Peyer's patch (tissue), 4 donors: ENCODE results near the gene RNH1. TPM values are rescaled to one million over a fixed set of nuclear protein-coding genes. Genes with fewer than 3 reads are reported as not detected.

Source experiments
- DNase-seq, 3 donors: peaks; one replicate each; pipeline ENCODE4 v3.0.0-alpha.2; 2017 to 2019
- H3K27ac ChIP-seq, 4 donors: fragments of 200-600 bp; sonication (generic); one replicate each; pipeline ENCODE4 v1.5.1; 2016 to 2019
- H3K27me3 ChIP-seq, 2 donors: fragments of 200-600 bp; sonication (generic); one replicate each; pipeline ENCODE4 v1.5.1; 2019
- H3K36me3 ChIP-seq, 3 donors: fragments of 200-600 bp; sonication (generic); one replicate each; pipeline ENCODE4 v1.5.1; 2016 to 2019
- H3K4me1 ChIP-seq, 4 donors: fragments of 200-600 bp; sonication (generic); one replicate each; pipeline ENCODE4 v1.5.1; 2016 to 2019
- H3K4me3 ChIP-seq, 4 donors: fragments of 200-600 bp; sonication (generic); 1 replicate in 3 of 4; 2 replicates in 1 of 4; pipeline ENCODE4 v1.5.1; 2016 to 2019; ENCODE audit warnings: mild to moderate bottlenecking in 1 of 4
- H3K9me3 ChIP-seq, 4 donors: fragments of 200-600 bp; sonication (generic); one replicate each; pipeline ENCODE4 v1.5.1; 2016 to 2019; ENCODE audit warnings: mild to moderate bottlenecking in 1 of 4
- CTCF ChIP-seq, 6 experiments: fragments of 450-650 bp in 4 of 6; fragments of 200-600 bp in 2 of 6; sonication (generic) in 1 of 6; IDR thresholded peaks; one replicate each; pipeline ENCODE4 v1.5.1; 2017 to 2019; ENCODE audit warnings: antibody characterized with exemption in 6 of 6, mild to moderate bottlenecking in 3 of 6, moderate library complexity in 1 of 6
- POLR2A ChIP-seq, 2 donors: fragments of 450-650 bp; IDR thresholded peaks; one replicate each; pipeline ENCODE4 v1.5.1; 2017; ENCODE audit warnings: antibody characterized with exemption in 2 of 2, mild to moderate bottlenecking in 2 of 2, moderate library complexity in 2 of 2
- total RNA-seq, 4 donors: library from RNA; depleted of rRNA; stranded (reverse); fragments of >200 nt; gene quantifications; one replicate each; pipeline ENCODE4 v1.1.0, GENCODE V29; 2016

The RNH1 gene
- total RNA-seq, 4 donors from 2014 or later = 130 to 157 (median 137) TPM

DNA sequence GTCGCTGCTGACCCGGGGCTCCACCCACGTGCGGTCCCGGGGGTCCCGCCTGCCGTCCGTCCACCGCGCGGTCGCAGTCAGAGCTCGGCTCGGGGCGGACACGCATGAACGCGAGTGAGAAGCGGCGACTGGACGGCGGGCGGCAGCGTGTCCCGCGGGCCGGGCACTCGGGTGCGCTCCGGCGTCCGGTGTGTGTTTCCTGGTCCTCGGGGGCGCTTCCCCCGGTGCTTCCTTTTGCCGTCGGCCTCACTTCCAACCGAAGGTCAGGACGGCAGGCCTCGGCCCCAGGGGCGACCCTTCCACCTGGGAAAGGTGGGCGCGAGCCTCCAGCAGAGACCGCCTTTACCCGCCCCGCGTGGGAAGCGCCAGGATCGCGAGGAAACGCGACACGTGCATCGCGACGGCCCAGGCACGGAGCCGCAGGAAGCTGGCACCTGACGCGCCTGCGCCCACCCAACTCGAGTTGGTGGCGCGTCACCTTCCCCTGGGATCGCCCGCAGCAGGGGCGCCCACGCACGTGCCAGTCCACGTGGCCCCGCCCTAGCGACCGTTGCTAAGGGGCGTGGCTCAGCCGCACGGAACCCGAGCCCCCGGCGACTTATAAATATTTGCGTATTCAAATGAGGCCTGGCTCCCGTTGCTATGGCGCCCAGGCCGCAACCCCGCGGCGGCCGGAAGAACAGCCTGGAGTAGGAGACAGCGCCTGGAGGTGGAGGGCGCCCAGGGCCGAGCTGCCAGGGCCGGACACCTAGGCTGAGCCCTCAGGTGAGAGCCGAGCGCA lies 30.0 kb upstream of the RNH1 start, which contains the start of gene LRRC56:
Gene LRRC56, plus strand, starts transcription at position 687 of the 781 bp plus-strand sequence. CDS start 3,158 bp downstream, outside the sequence.
- Histone ChIP-seq H3K9me3 (no peaks in the 10 kb centered on the region), H3K36me3 (peaks cover 0 to 16% (median 0%) of the 10 kb centered on the region in 3 donors), H3K4me1 (peaks cover 0 to 33% (median 26%) of the 10 kb centered on the region in 4 donors), H3K27me3 (no peaks in the 10 kb centered on the region), H3K4me3 (peak within 1 kb of the TSS; percentile 56 to 93 (median 70)), H3K27ac (peak within 1 kb of the TSS; percentile 44 to 98 (median 86))
- TF ChIP-seq POLR2A (IDR thresholded peaks at IDR 0.05) (peak in 1 of 2 donors; percentile 10), CTCF (IDR thresholded peaks at IDR 0.05) (peak in 1 of 6 experiments; percentile 5)
- DNase-seq = peak; percentile 90 to 98 (median 98)

DNA sequence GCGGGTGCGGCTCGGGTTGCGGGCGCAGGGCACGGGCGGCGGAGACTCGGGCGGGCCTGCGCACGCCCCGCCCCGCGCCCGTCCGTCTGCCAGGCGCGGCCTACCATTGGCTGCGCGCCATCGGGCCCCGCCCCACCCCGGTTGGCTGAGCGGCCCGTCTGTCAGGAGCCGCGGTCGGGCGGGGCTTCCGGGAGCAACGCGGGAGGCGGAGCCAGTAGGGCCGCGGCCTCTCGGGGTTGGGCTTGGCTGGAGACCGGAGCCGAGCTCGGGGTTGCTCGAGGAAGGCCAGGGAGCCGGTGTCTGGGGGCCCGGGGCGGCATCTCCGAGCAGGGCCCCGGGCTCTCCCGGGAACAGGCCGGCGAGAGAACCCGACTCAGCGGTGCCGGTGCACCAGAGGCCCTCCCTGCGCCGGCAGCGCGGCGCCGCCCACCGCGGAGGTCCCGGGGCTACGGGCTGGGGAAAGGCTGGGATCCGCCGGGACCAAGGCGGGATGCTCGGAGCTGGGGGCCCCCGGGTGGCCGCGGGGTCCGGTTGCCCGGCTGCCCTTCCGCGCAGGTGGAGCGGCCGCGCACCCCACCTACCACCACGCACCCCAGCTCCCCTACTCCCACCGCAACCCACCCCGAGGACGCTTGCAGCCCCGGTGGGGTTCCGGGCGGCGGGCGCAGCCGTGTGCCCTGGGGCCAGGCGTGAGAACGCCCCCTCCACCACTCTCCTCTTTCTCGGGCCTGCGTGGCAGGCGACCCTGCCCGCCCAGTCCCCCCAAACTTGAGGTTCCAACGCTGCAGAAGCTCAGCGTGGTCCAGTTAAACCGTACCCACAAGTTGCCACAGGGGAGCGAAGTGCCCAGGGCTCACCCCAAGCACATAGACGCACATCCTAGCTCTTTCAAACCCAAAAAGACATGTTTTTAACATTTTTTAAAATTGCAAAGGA lies 28.7 kb upstream of the RNH1 start, which contains the start of gene HRAS:
Gene HRAS, minus strand, starts transcription at position 58 of the 936 bp plus-strand sequence.
- Histone ChIP-seq H3K9me3 (no peaks in the 10 kb centered on the region), H3K36me3 (peaks cover 0 to 26% (median 0%) of the 10 kb centered on the region in 3 donors), H3K27me3 (no peaks in the 10 kb centered on the region), H3K4me1 (peaks cover 0 to 33% (median 26%) of the 10 kb centered on the region in 4 donors), H3K4me3 (peak within 1 kb of the TSS; percentile 56 to 93 (median 70)), H3K27ac (peak within 1 kb of the TSS; percentile 81 to 98 (median 86))
- DNase-seq = peak; percentile 97
- TF ChIP-seq CTCF (IDR thresholded peaks at IDR 0.05) = peak in 1 of 6 experiments; percentile 2
- peak; percentile 60 to 80 for TF ChIP-seq POLR2A (IDR thresholded peaks at IDR 0.05)

DNA sequence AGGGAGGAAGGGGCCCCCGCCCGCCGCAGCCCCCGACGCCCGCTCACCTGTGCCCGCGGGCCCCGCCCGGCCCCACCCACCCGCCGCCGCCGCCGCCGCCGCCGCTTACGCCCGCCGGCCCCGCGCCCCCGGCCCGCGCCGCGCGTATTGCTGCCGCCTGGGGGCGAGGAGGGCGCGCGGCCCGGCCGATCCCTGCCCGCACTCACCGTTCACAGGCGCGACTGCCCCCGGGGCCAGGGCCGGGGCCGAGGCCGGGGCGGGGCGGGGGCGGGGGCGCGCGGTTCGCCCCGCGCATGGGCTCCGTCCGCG lies 28.1 kb upstream of the RNH1 start:
- TF ChIP-seq POLR2A (IDR thresholded peaks at IDR 0.05) (no peak), CTCF (IDR thresholded peaks at IDR 0.05) (peak in 1 of 6 experiments; percentile 15)
- H3K27me3 ChIP-seq = no peaks in the 10 kb centered on the region
- peaks cover 0 to 26% (median 0%) of the 10 kb centered on the region in 3 donors for H3K36me3 ChIP-seq
- no peak for DNase-seq
- H3K27ac ChIP-seq = peak overlapping the region; percentile 64 to 98 (median 74)
- peaks cover 0 to 33% (median 26%) of the 10 kb centered on the region in 4 donors for H3K4me1 ChIP-seq
- H3K4me3 ChIP-seq = peak overlapping the region; percentile 56 to 93 (median 70)
- H3K9me3 ChIP-seq = no peaks in the 10 kb centered on the region

- H3K4me1 ChIP-seq = peaks cover 0 to 33% (median 26%) of the 10 kb centered on the region in 4 donors
- peak overlapping the region; percentile 56 to 93 (median 70) for H3K4me3 ChIP-seq
- TF ChIP-seq CTCF (IDR thresholded peaks at IDR 0.05) (peak in 1 of 6 experiments; percentile 23), POLR2A (IDR thresholded peaks at IDR 0.05) (no peak)
- peaks cover 0 to 26% (median 0%) of the 10 kb centered on the region in 3 donors for H3K36me3 ChIP-seq
- no peaks in the 10 kb centered on the region for H3K9me3 ChIP-seq
- peak in 2 of 3 donors; percentile 59 to 71 for DNase-seq
- peak overlapping the region; percentile 64 to 98 (median 74) for H3K27ac ChIP-seq
- H3K27me3 ChIP-seq = no peaks in the 10 kb centered on the region
Measured at GRCh38 chr11:534396-535209, 27.6 kb upstream of the RNH1 start.
